Epidermal melanocyte (primary cell): ENCODE measurements around the gene RNF213.

Experiments
- DNase-seq: peaks from one replicate; pipeline ENCODE4 v3.0.0; 2011; ENCODE audit warnings: low spot score; ENCODE audit not compliant: insufficient read length

Gene RNF213

DNA sequence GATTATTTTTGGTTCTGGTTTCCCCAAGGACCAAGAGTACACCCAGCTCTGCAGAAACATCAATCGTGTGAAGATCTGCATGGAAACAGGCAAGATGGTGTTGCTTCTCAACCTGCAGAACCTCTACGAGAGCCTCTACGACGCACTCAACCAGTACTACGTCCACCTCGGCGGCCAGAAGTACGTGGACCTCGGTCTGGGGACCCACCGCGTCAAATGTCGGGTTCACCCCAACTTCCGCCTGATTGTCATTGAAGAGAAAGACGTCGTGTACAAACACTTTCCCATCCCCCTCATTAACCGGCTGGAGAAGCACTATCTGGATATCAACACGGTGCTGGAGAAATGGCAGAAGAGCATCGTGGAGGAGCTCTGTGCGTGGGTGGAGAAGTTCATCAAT, 86.9 kb downstream of the RNF213 start:
- no peak for DNase-seq

DNA sequence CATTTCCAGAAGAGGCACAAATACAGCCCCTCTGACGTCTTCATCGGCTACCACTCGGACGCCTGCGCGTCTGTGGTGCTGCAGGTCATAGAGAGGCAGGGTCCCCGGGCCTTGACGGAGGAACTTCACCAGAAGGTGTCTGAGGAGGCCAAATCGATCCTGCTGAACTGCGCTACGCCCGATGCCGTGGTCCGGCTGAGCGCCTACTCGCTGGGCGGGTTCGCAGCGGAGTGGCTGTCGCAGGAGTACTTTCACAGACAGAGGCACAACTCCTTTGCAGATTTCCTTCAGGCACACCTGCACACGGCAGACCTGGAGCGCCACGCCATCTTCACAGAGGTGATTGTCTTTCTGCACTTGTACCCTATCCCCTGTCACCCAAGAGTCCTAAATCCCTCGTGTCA, 87.3 kb downstream of the RNF213 start:
- no peak for DNase-seq

- no peak for DNase-seq
Measured at GRCh38 chr17:80348551-80349150, 88.0 kb downstream of the RNF213 start.

DNA sequence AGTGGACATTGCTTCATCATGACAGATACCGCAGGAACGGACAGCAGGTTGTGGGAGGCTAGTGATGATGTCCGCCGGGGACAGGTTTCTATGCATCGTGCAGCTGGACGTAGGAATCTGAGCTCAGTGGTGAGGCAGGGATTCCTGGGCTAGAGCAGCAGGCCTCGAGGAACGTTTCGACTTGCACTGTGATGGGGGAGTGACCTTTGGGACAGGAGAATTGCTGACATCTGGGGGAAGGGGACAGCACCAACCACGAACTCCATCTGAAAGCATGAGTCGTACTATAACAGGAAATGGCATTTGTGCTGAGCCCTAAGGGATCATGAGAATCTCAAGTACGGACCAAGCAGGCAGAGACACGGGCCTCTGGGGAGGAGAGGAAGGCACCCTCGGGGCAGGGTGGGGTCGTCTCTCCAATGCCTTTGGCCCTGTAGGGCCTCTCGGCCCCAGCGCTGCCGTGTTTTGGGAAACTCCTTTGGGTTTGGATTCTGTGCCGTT, 88.5 kb downstream of the RNF213 start:
- no peak for DNase-seq

- DNase-seq = no peak
Measured at GRCh38 chr17:80349751-80350150, 89.1 kb downstream of the RNF213 start.

GRCh38 chr17:80352216-80352895, 91.7 kb downstream of the RNF213 start:
- no peak for DNase-seq

DNA sequence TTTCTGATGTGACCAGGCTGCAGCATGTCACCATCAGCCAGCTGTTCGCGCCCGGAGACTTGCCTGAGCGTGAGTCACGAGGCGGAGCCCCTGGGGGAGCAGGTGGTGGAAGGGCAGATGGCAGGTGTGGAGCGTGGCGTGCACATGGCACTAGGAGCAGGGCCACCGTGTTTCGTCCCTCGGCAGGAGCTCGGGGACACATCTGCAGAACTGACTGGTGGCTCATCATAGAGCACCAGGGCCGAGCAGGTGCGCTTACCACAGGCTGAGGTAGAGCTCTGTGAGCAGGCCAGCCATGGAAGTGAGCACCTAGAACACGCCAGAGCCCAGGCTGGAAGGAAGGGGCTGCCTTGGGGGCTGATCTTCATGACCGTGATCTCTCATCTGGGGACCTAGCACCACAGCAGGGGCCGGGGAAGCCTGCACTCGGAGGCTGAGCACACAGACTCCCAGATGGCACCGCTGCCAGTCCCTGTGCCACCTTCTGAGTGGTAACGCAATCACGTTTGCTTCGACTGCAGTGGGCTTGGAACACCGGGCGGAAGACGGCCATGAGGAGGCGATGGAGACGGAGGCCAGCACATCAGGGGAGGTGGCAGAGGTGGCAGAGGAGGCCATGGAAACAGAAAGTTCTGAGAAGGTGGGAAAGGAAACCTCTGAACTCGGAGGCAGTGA, 92.5 kb downstream of the RNF213 start:
- no peak for DNase-seq

DNA sequence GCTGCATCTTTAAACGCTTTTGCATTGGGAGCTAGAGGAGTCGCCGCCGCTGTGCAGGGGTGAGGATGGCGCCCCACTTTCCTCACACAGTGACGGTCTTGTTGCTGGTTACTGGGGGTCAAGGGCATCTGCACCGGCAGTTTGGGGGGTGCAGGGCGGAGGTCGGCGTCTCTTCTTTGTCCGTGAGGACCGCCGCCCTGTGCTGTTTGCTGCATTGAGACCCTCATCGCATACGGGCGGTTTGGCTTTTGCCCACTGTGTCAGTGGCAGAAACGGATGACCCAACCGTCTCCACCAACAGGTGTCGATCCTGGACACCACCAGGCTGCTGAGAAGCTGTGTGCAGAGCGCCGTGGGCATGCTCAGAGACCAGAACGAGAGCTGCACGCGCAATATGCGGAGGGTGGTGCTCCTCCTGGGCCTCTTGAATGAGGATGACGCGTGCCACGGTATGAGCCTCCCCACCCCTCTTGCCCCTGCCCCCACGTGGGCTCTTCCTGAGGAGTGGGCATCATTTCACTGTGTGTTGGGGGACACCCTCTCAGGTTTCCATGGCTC, 93.1 kb downstream of the RNF213 start:
- no peak for DNase-seq

DNA sequence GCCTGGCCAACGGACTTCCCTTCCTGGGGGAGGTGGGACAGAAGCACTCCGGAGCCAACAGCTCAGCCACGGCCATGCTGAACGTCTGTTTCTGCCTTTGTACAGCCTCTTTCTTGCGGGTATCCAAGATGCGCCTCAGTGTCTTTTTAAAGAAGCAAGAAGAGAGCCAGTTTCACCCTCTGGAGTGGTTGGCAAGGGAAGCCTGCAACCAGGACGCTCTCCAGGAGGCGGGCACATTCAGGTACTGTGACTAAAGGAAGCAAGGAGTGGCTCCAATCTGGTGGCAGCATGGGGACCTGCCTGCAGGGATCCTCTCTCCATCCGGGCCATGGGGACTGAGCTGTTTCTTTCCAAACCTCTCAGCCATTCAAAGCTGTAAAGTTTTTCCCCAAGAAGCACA, 93.7 kb downstream of the RNF213 start:
- DNase-seq = no peak

GRCh38 chr17:80356231-80356856, 95.7 kb downstream of the RNF213 start:
- no peak for DNase-seq

DNA sequence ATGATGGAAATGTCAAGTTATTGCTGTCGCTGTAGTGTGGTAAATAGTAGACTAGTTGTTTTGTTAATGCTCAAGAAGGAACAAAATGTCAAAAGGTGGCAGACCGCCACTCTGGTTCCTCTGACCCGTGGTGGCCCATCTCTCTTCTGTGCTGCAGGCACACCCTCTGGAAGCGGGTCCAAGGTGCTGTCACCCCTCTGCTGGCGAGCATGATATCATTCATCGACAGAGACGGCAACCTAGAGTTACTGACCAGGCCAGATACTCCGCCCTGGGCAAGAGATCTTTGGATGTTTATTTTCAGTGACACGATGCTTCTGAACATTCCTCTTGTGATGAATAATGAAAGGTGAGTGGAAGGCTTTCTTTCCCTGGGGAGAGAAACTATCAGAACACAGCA, 97.5 kb downstream of the RNF213 start:
- DNase-seq = no peak

DNA sequence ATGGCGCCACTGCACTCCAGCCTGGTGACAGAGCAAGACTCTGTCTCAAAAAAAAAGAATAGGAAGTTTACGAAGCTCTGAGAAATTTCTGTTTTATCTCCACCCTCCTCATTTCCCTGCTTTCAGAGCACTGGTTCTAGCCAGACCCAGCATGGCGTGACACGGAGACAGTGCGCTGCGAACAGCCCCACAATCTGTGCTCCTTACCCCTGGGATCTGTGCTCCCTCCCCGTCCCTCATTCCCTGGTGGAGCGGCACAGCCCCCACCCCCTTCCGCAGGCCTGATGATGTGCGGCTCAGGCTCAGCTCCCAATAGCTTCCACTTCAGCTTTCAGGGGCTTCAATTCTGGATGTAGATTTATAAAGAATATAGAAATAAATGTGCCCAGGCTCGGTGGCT, 98.2 kb downstream of the RNF213 start:
- no peak for DNase-seq

DNA sequence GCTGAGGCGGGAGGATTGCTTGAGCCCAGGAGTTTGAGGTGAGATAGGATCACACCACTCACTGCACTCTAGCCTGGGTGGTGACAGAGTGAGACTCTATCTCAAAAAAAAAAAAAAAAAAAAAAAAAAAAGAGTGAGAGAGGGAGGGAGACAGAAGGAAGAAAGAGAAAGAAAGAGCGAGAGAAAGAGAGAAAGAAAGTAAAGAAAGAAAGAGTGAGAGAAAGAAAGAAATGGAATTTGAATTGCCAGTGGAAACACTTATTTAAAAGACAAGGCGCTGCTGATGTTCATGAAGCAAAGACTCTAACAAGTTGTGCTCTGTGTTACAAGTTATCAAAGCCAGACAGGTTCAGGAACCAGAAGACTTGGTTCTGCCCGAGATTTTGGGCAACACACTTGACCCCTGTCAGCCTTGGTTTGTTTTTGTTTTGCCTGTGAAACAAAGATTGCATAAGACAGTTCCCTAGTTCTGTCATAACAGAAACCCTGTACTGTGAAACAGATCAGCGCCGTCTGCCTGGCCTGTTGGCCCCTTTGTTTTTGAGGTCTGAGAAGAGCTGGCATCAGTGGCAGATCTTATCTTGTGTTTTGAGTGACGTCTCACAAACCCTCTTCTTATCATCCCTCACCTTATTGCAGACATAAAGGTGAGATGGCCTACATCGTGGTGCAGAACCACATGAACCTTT, 98.9 kb downstream of the RNF213 start:
- DNase-seq = no peak

GRCh38 chr17:80360396-80360795, 99.7 kb downstream of the RNF213 start:
- no peak for DNase-seq

- no peak for DNase-seq
Measured at GRCh38 chr17:80361495-80362220, 101.0 kb downstream of the RNF213 start.

DNA sequence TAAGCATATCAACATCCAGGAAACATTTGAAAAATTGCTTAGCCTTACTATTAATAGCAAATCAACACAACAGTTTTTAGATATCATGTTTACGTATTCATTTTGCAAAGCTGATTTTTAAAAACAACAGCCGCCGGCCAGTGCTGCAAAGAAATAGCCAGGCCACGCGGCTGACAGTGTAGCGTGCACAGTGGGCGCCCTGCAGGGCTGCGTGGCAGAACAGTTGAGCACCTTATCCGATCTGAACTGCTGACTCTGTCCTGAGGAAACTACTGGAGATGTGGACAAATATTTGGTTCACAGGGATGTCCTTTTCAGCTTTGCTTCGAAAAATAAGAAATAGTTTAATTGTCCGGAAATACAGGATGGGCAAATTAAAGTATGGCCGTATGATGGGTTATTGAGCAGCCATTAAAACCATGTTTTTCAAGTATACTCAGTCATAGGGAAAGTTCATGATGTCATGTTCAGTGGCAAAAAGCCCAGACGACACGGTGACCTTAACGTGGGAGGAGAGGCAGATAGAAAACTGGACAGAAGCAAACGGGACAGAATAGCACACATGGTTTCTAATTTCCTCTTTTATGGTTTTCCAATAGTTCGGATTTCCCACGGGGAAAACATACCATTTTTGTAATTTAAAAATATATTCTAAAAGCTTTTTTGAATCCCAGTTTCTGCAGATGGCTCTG, 101.9 kb downstream of the RNF213 start:
- no peak for DNase-seq

GRCh38 chr17:80363120-80363515, 102.5 kb downstream of the RNF213 start:
- no peak for DNase-seq

GRCh38 chr17:80363518-80364090, 103.0 kb downstream of the RNF213 start:
- DNase-seq = no peak

GRCh38 chr17:80364091-80364691, 103.5 kb downstream of the RNF213 start:
- no peak for DNase-seq
